PFSK-1 (cell line): Measurements from ENCODE around the gene USP9Y.

Experiments
- POLR2AphosphoS5 ChIP-seq: IDR thresholded peaks from 2 replicates; pipeline ENCODE4 v1.6.1; 2012; ENCODE audit warnings: low read depth, mild to moderate bottlenecking, control low read depth, low read length, moderate library complexity
- SIN3A ChIP-seq: IDR thresholded peaks from 2 replicates; pipeline ENCODE4 v1.6.1; 2012; ENCODE audit warnings: mild to moderate bottlenecking, low read length, moderate library complexity, borderline replicate concordance; ENCODE audit not compliant: insufficient read depth
- TAF1 ChIP-seq: IDR thresholded peaks from 2 replicates; pipeline ENCODE4 v1.6.1; 2012; ENCODE audit warnings: low read length, control low read depth, borderline replicate concordance; ENCODE audit not compliant: insufficient read depth

DNA sequence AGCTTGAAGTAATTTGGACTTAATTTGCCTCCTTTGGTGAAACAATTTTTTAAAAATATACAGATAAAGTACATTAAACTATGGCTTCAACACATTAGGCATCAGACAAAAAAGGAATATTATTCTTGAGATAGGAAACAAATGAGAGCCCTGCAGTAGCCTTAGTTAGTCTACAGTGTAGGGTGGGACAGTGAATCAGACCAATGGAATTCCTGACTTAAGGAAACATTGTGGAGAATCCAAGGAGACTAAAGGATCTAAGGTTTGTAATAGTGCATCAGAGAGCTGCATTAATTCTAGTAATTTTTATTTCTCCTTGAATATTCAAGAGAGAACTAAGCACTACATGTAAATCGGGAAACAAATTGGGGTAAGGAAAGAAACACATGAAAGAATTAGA, 125.8 kb downstream of the USP9Y start:
- TF ChIP-seq SIN3A (no peak), POLR2AphosphoS5 (no peak), TAF1 (no peak)
